Right renal cortex interstitium (tissue), 3 donors: ENCODE data around the gene TENT4A. TPM values are rescaled to one million over a fixed set of nuclear protein-coding genes. Genes with fewer than 3 reads are reported as not detected.
A peak's percentile ranks its signal among the peaks of the same experiment; 100 is the strongest.
"Not testable (repeated sequence)": the region's sequence is repeated elsewhere in the genome, so short reads cannot be mapped to it uniquely, and the experiment has no call there.

Source experiments
- DNase-seq, 3 donors: peaks; one replicate each; pipeline ENCODE4 v3.0.0-alpha.2; 2013; ENCODE audit warnings: low read depth in 3 of 3, low spot score in 2 of 3
- polyA plus RNA-seq, 3 donors: library from polyadenylated mRNA; unstranded; fragments of 120-200 nt; gene quantifications; one replicate each; pipeline ENCODE4 v1.2.1, GENCODE V29; 2013; ENCODE audit not compliant: insufficient read length in 3 of 3

The TENT4A gene
- polyA plus RNA-seq = 10 to 100 TPM; 20.1 to 23.3 (median 22.4) TPM

- DNase-seq = no peak
Observed at GRCh38 chr5:6713274-6714225, at the start of gene TENT4A. TSS of gene TENT4A (plus strand) at chr5:6713432. CDS start at chr5:6713984, 552 bp downstream.

GRCh38 chr5:6666762-6667161 is 46.5 kb upstream of the TENT4A start:
- DNase-seq = no peak

- DNase-seq = no peak
Observed at GRCh38 chr5:6667648-6668047, 45.6 kb upstream of the TENT4A start.

- DNase-seq = not testable (repeated sequence)
Observed at GRCh38 chr5:6668717-6669116, 44.5 kb upstream of the TENT4A start.

GRCh38 chr5:6673031-6673430 is 40.2 kb upstream of the TENT4A start:
- no peak for DNase-seq

GRCh38 chr5:6673963-6674362 is 39.3 kb upstream of the TENT4A start:
- no peak for DNase-seq

- DNase-seq = no peak
Observed at GRCh38 chr5:6674421-6674820, 38.8 kb upstream of the TENT4A start.

GRCh38 chr5:6674886-6675285 is 38.3 kb upstream of the TENT4A start:
- no peak for DNase-seq

GRCh38 chr5:6675784-6676491 is 37.3 kb upstream of the TENT4A start:
- no peak for DNase-seq

GRCh38 chr5:6676702-6677101 is 36.5 kb upstream of the TENT4A start:
- no peak for DNase-seq

GRCh38 chr5:6678385-6678784 is 34.8 kb upstream of the TENT4A start:
- DNase-seq = no peak

- DNase-seq = no peak
Observed at GRCh38 chr5:6680922-6681321, 32.3 kb upstream of the TENT4A start.

GRCh38 chr5:6681682-6682081 is 31.6 kb upstream of the TENT4A start:
- DNase-seq = no peak

- DNase-seq = no peak
Observed at GRCh38 chr5:6682239-6682638, 31.0 kb upstream of the TENT4A start.

GRCh38 chr5:6683241-6683640 is 30.0 kb upstream of the TENT4A start:
- DNase-seq = no peak

GRCh38 chr5:6684075-6684474 is 29.2 kb upstream of the TENT4A start:
- DNase-seq = no peak

- DNase-seq = no peak
Observed at GRCh38 chr5:6686501-6686900, 26.7 kb upstream of the TENT4A start.

- DNase-seq = peak; percentile 54 to 72 (median 68)
Observed at GRCh38 chr5:6686915-6687409, 26.3 kb upstream of the TENT4A start.

GRCh38 chr5:6687505-6687904 is 25.7 kb upstream of the TENT4A start:
- DNase-seq = no peak

- DNase-seq = no peak
Observed at GRCh38 chr5:6692906-6693305, 20.3 kb upstream of the TENT4A start.

- DNase-seq = no peak
Observed at GRCh38 chr5:6698696-6699095, 14.5 kb upstream of the TENT4A start.

GRCh38 chr5:6699357-6699756 is 13.9 kb upstream of the TENT4A start:
- DNase-seq = no peak
